ENCODE results near the gene LETMD1.
A peak's percentile ranks its signal among the peaks of the same experiment; 100 is the strongest.

The LETMD1 gene

GRCh38 chr12:51028813-51029150 lies 19.3 kb upstream of the LETMD1 start:
- H3K36me3 ChIP-seq (ENCODE audit: control insufficient read depth in 2 of 2, insufficient read depth in 1 of 2, low read length in 2 of 2): no peaks in the 10 kb centered on the region
- ChIA-PET CTCF (interaction anchor here (0.5 to 3.9 kb wide), 9 partner anchors 16 to 391 kb away, joined by 3 to 33 read pairs (median 5); no protein-coding TSS in a partner anchor), POLR2A (interaction anchor here (0.7 to 2.5 kb wide), 5 partner anchors 9 to 264 kb away, joined by 3 to 16 read pairs (median 4); partner anchors contain the start of genes CSRNP2, DAZAP2 and LETMD1)
- H3K4me3 ChIP-seq (ENCODE audit: low read depth, low read length): no peak overlapping the region
- no peak overlapping the region for H3K27ac ChIP-seq (ENCODE audit: extremely low read depth, low read depth, low read length)
- H3K9me3 ChIP-seq (ENCODE audit: control insufficient read depth, insufficient read depth, low read depth, low read length): no peaks in the 10 kb centered on the region
- 0 out of 2 replicates have a peak, but pooled peaks cover 4% of the 10 kb centered on the region for H3K4me1 ChIP-seq (ENCODE audit: control insufficient read depth, insufficient read depth, low read length)
- TF ChIP-seq PRDM1 (tag by site-specific recombination; IDR thresholded peaks at IDR 0.05) (no peak), PBX3 (CRISPR knock-in tag; IDR thresholded peaks at IDR 0.05) (no peak), OVOL3 (tag by site-specific recombination; IDR thresholded peaks at IDR 0.05) (no peak), KLF17 (tag by site-specific recombination; IDR thresholded peaks at IDR 0.05) (no peak), KLF8 (tag by site-specific recombination; IDR thresholded peaks at IDR 0.05) (no peak), ZNF23 (tag by site-specific recombination; IDR thresholded peaks at IDR 0.05; ENCODE audit: borderline replicate concordance) (no peak), ZNF335 (tag by site-specific recombination; conservative IDR thresholded peaks at IDR 0.05) (peak; percentile 98), YY1 (tag by site-specific recombination; IDR thresholded peaks at IDR 0.05) (no peak), SCRT2 (tag by site-specific recombination; IDR thresholded peaks at IDR 0.05) (peak; percentile 6; the same call in 1 of the 2 replicates), ZNF202 (tag by site-specific recombination; IDR thresholded peaks at IDR 0.05; ENCODE audit: borderline replicate concordance) (no peak), ZSCAN23 (tag by site-specific recombination; IDR thresholded peaks at IDR 0.05) (no peak)

- CTCF ChIA-PET: no interaction called here
- TF ChIP-seq ZNF585B (tag by site-specific recombination; IDR thresholded peaks at IDR 0.05) (no peak), ZNF335 (tag by site-specific recombination; conservative IDR thresholded peaks at IDR 0.05) (no peak), ZNF37A (tag by site-specific recombination; IDR thresholded peaks at IDR 0.05) (no peak), OVOL3 (tag by site-specific recombination; IDR thresholded peaks at IDR 0.05) (no peak), ZNF24 (tag by site-specific recombination; IDR thresholded peaks at IDR 0.05) (no peak), ZNF776 (tag by site-specific recombination; IDR thresholded peaks at IDR 0.05; ENCODE audit: borderline replicate concordance) (no peak), ZIC2 (tag by site-specific recombination; IDR thresholded peaks at IDR 0.05) (no peak), ZNF19 (tag by site-specific recombination; IDR thresholded peaks at IDR 0.05; ENCODE audit: low read depth) (no peak)
- TF ChIP-seq, protein P1, sequence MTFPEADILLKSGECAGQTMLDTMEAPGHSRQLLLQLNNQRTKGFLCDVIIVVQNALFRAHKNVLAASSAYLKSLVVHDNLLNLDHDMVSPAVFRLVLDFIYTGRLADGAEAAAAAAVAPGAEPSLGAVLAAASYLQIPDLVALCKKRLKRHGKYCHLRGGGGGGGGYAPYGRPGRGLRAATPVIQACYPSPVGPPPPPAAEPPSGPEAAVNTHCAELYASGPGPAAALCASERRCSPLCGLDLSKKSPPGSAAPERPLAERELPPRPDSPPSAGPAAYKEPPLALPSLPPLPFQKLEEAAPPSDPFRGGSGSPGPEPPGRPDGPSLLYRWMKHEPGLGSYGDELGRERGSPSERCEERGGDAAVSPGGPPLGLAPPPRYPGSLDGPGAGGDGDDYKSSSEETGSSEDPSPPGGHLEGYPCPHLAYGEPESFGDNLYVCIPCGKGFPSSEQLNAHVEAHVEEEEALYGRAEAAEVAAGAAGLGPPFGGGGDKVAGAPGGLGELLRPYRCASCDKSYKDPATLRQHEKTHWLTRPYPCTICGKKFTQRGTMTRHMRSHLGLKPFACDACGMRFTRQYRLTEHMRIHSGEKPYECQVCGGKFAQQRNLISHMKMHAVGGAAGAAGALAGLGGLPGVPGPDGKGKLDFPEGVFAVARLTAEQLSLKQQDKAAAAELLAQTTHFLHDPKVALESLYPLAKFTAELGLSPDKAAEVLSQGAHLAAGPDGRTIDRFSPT (tag by site-specific recombination; IDR thresholded peaks at IDR 0.05): no peak
- TF ChIP-seq, protein P2, sequence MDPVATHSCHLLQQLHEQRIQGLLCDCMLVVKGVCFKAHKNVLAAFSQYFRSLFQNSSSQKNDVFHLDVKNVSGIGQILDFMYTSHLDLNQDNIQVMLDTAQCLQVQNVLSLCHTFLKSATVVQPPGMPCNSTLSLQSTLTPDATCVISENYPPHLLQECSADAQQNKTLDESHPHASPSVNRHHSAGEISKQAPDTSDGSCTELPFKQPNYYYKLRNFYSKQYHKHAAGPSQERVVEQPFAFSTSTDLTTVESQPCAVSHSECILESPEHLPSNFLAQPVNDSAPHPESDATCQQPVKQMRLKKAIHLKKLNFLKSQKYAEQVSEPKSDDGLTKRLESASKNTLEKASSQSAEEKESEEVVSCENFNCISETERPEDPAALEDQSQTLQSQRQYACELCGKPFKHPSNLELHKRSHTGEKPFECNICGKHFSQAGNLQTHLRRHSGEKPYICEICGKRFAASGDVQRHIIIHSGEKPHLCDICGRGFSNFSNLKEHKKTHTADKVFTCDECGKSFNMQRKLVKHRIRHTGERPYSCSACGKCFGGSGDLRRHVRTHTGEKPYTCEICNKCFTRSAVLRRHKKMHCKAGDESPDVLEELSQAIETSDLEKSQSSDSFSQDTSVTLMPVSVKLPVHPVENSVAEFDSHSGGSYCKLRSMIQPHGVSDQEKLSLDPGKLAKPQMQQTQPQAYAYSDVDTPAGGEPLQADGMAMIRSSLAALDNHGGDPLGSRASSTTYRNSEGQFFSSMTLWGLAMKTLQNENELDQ (tag by site-specific recombination; IDR thresholded peaks at IDR 0.05; ENCODE audit: low read depth): no peak
- Histone ChIP-seq H3K4me3 (ENCODE audit: low read depth, low read length) (no peak overlapping the region), H3K27ac (ENCODE audit: extremely low read depth, low read depth, low read length) (no peak overlapping the region), H3K4me1 (ENCODE audit: control insufficient read depth, insufficient read depth, low read length) (no peaks in the 10 kb centered on the region), H3K9me3 (ENCODE audit: control insufficient read depth, insufficient read depth, low read depth, low read length) (no peaks in the 10 kb centered on the region), H3K36me3 (ENCODE audit: control insufficient read depth in 2 of 2, insufficient read depth in 1 of 2, low read length in 2 of 2) (no peaks in the 10 kb centered on the region)
- POLR2A ChIA-PET: interaction anchor here (0.6 to 0.7 kb wide), 3 partner anchors 9 to 294 kb away, joined by 3 read pairs; no protein-coding TSS in a partner anchor
Observed at GRCh38 chr12:51033048-51033447, 15.1 kb upstream of the LETMD1 start.

Data from HEK293 (cell line).